ENCODE data around the gene C2orf49.
"Not testable (repeated sequence)": the region's sequence is repeated elsewhere in the genome, so short reads cannot be mapped to it uniquely, and the experiment has no call there.

Gene C2orf49

GRCh38 chr2:105324732-105325131 lies 12.6 kb upstream of the C2orf49 start:
- DNase-seq (ENCODE audit: low spot score): no peak
- no peak for TF ChIP-seq CTCF (IDR thresholded peaks at IDR 0.05; ENCODE audit: extremely low read depth, insufficient read depth, missing control alignments)
- in situ Hi-C loops (cut with MboI; ENCODE audit: low pct_unique_long_range_greater_than_20kb, low sequenced_read_pairs, unreplicated experiment): no loop called here

- in situ Hi-C loops (cut with MboI; ENCODE audit: low pct_unique_long_range_greater_than_20kb, low sequenced_read_pairs, unreplicated experiment): no loop called here
- DNase-seq (ENCODE audit: low spot score): no peak
- no peak for TF ChIP-seq CTCF (IDR thresholded peaks at IDR 0.05; ENCODE audit: extremely low read depth, insufficient read depth, missing control alignments)
Measured at GRCh38 chr2:105325389-105325963, 11.9 kb upstream of the C2orf49 start.

- in situ Hi-C loops (cut with MboI; ENCODE audit: low pct_unique_long_range_greater_than_20kb, low sequenced_read_pairs, unreplicated experiment): not testable (repeated sequence)
Measured at GRCh38 chr2:105327271-105327670, 10.1 kb upstream of the C2orf49 start.

GRCh38 chr2:105327690-105328089 lies 9.7 kb upstream of the C2orf49 start:
- in situ Hi-C loops (cut with MboI; ENCODE audit: low pct_unique_long_range_greater_than_20kb, low sequenced_read_pairs, unreplicated experiment): no loop called here
- no peak for TF ChIP-seq CTCF (IDR thresholded peaks at IDR 0.05; ENCODE audit: extremely low read depth, insufficient read depth, missing control alignments)
- no peak for DNase-seq (ENCODE audit: low spot score)

More at GRCh38 chr2:105327271-105327670, 10.1 kb upstream of the C2orf49 start:
- not testable (repeated sequence) for DNase-seq (ENCODE audit: low spot score)

GRCh38 chr2:105328281-105329196 lies 8.8 kb upstream of the C2orf49 start:
- TF ChIP-seq CTCF (IDR thresholded peaks at IDR 0.05; ENCODE audit: extremely low read depth, insufficient read depth, missing control alignments): no peak
- in situ Hi-C loops (cut with MboI; ENCODE audit: low pct_unique_long_range_greater_than_20kb, low sequenced_read_pairs, unreplicated experiment): no loop called here
- DNase-seq (ENCODE audit: low spot score): no peak

GRCh38 chr2:105329197-105329554 lies 8.2 kb upstream of the C2orf49 start:
- in situ Hi-C loops (cut with MboI; ENCODE audit: low pct_unique_long_range_greater_than_20kb, low sequenced_read_pairs, unreplicated experiment): no loop called here
- DNase-seq (ENCODE audit: low spot score): no peak
- no peak for TF ChIP-seq CTCF (IDR thresholded peaks at IDR 0.05; ENCODE audit: extremely low read depth, insufficient read depth, missing control alignments)
